Measurements from ENCODE around the gene ASS1.
"Not testable (repeated sequence)": the region's sequence is repeated elsewhere in the genome, so short reads cannot be mapped to it uniquely, and the experiment has no call there.

The ASS1 gene

DNA sequence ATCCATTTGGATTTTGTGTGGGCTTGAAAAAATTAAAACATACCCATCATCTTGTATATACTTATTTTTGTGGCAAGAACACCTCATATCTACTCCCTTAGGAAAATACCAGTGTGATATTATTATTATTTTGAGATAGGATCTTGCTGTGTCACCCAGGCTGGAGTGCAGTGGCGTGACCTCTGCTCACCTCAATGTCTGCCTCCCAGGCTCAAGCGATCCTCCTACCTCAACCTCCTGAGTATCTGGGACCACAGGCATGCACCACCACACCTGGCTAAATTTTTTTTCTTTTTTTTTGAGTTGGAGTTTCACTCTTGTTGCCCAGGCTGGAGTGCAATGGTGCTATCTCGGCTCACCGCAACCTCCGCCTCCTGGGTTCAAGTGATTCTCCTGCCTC, 10.1 kb upstream of the ASS1 start:
- H3K36me3 Mint-ChIP-seq (ENCODE audit: low read depth); H3K4me1 Mint-ChIP-seq (ENCODE audit: low read depth); H3K27ac Mint-ChIP-seq; H3K4me3 Mint-ChIP-seq; H3K9me3 Mint-ChIP-seq: not testable (repeated sequence)
- peaks cover 34% of the 10 kb centered on the region for H3K27me3 Mint-ChIP-seq (ENCODE audit: low read depth)

DNA sequence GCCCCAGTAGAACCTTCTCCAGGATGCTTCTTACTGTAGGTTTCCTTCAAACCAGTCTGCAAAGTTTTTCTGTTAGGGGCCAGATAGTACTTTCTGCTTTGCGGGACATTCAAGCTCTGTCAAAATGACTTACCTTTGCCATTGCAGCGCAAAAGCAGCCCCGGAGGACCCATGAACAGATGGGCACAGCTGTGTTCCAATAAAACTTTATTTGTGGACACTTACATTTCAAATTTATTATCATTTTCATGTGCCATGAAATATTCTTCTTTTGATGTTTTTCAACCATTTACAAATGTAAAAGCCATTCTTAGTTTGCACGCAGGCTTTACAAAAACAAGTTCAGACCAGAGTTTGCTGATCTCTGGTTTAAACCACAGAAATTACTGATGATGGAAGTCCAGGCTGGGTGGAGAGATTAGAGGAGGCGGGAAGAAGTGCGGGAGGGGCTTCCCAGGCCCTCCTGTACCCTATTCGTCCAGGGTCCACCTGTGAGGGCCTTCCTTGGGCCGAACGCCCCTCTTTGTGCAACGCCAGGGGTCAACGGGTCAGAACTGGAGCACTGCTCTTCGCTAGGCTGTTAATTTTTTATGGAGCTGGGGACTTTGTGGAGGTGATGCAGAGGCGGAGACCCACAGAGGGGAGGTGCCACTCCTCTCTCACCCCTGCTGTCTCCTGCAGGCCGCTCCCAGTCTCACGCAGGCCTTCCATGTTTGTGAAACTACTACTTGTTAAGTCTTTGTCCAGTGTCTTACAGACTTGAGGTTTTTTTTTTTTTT, 7.6 kb upstream of the ASS1 start:
- peaks cover 2% of the 10 kb centered on the region for H3K36me3 Mint-ChIP-seq (ENCODE audit: low read depth)
- no peaks in the 10 kb centered on the region for H3K4me1 Mint-ChIP-seq (ENCODE audit: low read depth)
- no peak overlapping the region for H3K27ac Mint-ChIP-seq
- peaks cover 46% of the 10 kb centered on the region for H3K27me3 Mint-ChIP-seq (ENCODE audit: low read depth)
- peaks cover 19% of the 10 kb centered on the region for H3K9me3 Mint-ChIP-seq
- H3K4me3 Mint-ChIP-seq, result no peak overlapping the region

DNA sequence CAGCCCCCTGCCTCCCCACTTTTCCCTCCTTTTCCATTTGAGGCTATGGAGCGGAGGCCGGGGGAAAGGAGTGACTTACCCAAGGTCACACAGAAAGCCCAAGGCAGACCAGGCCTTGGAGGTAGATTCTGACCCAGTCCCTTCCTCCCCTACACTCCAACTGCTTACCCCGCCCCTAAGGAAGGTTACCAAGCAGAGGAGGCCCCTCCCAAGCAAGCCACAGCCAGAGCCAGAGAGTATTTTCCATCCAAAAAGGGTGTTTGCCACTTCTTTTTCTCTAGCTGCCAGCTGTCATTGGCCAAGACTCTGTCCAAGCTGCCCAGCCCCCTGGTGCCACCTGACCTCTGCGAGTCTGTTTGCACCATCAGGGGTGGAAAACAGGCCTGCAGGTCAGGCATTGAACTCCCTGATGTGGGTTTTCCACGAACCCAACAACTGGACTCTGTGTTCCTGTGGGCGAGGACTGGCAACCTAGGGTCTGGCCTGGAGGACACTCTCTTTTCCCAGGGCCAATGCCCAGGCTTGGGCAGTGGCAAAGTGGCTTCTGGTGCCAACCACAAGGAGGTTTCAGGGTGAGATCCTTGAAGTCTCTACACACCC, 6.3 kb upstream of the ASS1 start:
- no peak overlapping the region for H3K27ac Mint-ChIP-seq
- H3K9me3 Mint-ChIP-seq, result peaks cover 19% of the 10 kb centered on the region
- no peaks in the 10 kb centered on the region for H3K4me1 Mint-ChIP-seq (ENCODE audit: low read depth)
- no peak overlapping the region for H3K4me3 Mint-ChIP-seq
- H3K36me3 Mint-ChIP-seq (ENCODE audit: low read depth), result peaks cover 2% of the 10 kb centered on the region
- peaks cover 43% of the 10 kb centered on the region for H3K27me3 Mint-ChIP-seq (ENCODE audit: low read depth)

DNA sequence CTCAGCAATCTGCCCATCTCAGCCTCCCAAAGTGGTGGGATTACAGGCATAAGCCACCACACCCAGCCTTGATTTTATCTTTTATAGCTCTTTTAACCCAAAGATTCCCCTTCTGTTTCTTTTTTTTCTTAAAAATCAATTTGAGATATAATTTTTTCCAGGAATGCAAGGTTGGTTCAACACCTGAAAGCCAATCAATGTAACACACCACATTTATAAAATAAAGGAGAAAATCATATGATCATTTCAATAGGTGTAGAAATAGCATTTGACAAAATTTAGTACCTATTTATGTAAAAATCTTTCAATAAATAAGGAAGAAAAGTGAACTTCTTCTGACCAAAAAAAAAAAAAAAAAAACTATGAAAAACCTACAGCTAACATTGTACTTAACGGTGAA, 3.7 kb upstream of the ASS1 start:
- Mint-ChIP-seq H3K36me3 (ENCODE audit: low read depth) (peaks cover 4% of the 10 kb centered on the region), H3K4me3 (no peak overlapping the region), H3K27ac (no peak overlapping the region), H3K27me3 (ENCODE audit: low read depth) (peaks cover 39% of the 10 kb centered on the region), H3K4me1 (ENCODE audit: low read depth) (peaks cover 2% of the 10 kb centered on the region), H3K9me3 (peaks cover 19% of the 10 kb centered on the region)

DNA sequence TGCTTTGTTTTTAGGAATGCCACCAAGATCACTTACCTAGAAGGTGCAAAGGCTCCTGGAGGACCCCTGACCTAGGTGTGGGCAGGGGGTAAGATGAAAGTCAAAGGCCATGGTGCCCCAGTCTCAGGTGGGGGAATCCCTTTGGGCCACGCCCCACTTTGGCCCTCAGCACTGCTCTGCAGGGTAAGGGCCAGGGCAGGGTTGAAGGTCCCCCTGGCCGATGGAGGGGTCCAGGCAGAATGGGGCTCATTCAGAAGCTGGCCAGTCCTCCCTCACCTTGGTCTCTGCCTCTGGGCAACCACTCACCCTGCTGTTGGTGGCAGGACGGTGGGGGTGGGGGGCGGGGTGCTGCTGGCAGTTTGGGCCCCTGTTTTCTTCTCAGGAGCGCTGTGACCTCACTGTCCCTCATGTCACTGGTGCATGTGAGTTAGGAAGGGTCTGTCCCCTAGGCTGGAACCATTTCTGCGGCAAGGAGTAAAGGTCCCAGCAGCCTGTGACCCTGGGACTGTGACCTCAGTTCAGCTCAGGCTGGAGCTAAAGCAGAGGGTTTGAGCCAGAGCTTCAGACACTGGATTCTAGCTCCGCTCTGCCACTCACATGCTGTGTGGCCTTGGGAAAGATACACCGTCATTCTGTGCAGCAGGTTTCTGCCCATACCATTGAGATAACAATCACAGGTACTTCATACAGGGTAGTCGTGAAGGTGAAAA, 1.9 kb upstream of the ASS1 start:
- Mint-ChIP-seq H3K27ac (no peak overlapping the region), H3K36me3 (ENCODE audit: low read depth) (peaks cover 4% of the 10 kb centered on the region), H3K4me1 (ENCODE audit: low read depth) (peaks cover 8% of the 10 kb centered on the region), H3K27me3 (ENCODE audit: low read depth) (peaks cover 32% of the 10 kb centered on the region), H3K9me3 (peaks cover 19% of the 10 kb centered on the region), H3K4me3 (no peak overlapping the region)

DNA sequence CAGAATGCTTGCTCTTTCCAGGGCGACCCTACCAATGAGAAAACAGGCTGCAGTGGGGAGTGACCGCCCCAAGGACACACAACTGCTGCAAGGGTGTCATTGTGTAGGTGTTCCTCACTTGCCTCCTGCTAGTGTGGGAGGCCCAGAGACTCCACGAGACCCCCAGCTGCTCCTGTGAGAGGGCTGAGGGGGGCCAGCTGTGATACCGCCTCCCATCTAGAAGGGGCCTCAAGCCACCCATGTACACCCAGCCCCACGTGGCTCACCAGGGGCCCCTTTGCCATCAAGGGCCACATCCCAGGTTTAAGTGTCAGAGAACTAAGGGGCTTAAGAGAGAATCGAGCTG, 1.3 kb upstream of the ASS1 start:
- H3K4me3 Mint-ChIP-seq, result peak overlapping the region; percentile 17

DNA sequence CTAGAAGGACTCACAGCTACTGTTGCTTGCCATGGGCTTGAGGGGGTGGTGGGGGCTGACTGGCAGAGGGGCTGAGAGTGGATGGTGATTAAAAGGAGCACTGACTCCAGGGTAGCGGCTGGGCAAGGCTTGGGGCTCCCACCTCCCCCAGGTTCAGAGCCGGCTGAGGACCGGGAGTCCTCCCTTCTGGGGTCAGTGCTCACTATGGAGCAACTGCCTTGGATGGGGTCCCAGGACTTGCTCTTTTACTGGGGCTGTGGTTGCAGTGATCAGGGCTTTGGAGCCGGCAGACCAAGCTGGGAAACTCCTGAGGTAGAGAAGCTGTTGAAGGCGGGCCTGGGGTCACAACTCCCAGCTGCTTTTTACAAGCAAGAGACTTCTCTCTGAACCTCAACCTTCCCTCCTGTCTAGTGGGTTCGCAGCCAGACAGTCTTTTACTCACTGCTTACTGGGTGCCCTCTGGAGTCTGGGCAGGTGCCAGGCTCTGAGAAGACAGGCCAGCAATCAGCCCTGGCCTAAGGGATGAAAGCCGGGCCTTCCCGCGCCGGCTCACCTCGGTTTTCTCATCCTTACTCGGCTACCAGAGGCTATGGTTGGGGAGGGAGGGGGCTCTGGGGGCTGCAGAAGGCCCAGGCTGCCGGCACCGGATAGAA, 795 bp upstream of the ASS1 start:
- Mint-ChIP-seq H3K9me3 (peaks cover 19% of the 10 kb centered on the region), H3K36me3 (ENCODE audit: low read depth) (peaks cover 4% of the 10 kb centered on the region), H3K4me1 (ENCODE audit: low read depth) (peaks cover 12% of the 10 kb centered on the region), H3K27me3 (ENCODE audit: low read depth) (peaks cover 32% of the 10 kb centered on the region), H3K4me3 (peak overlapping the region; percentile 17), H3K27ac (no peak overlapping the region)

More for the DNA sequence above, 1.3 kb upstream of the ASS1 start:
- Mint-ChIP-seq H3K9me3 (peaks cover 19% of the 10 kb centered on the region), H3K27ac (no peak overlapping the region), H3K27me3 (ENCODE audit: low read depth) (peaks cover 32% of the 10 kb centered on the region), H3K36me3 (ENCODE audit: low read depth) (peaks cover 4% of the 10 kb centered on the region), H3K4me1 (ENCODE audit: low read depth) (peaks cover 12% of the 10 kb centered on the region)

DNA sequence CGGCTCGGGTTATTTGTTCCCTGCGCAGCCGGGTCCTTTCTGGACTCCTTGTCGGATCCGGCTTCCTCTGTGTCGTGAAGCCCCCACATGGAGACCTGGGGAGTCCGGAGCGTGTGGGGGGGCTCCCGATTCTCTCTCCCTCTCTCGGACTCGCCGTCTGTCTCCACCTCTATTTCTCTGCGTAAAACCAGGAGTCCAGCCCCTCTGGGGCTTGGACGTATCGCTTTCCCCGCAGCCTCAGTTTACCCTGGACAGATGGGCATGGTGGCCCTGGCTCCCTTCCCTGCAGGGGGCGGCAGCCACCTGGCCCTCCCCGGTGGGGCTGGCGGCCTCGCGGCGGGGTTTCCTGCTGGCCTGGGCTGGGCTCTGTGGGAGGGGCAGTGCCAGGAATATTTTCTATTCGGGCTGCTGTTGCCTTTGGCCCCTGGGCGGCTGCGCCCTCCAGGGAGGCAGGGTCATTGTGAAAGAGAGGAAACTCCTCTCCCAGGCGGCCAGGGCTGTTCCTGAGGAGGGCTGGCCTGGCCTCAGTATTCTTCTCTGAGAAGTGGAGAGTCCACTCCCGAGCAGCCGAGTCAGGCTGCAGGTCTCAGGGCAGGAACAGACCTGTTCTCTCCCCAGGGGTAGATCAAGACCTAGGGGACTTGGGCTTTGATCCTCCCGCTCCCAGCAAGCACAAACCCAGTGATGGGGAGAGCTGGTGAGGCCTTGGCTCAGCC, 665 bp downstream of the ASS1 start:
- Mint-ChIP-seq H3K27ac (no peak overlapping the region), H3K9me3 (peaks cover 16% of the 10 kb centered on the region), H3K4me3 (peak overlapping the region; percentile 60), H3K36me3 (ENCODE audit: low read depth) (peaks cover 4% of the 10 kb centered on the region), H3K4me1 (ENCODE audit: low read depth) (peaks cover 12% of the 10 kb centered on the region), H3K27me3 (ENCODE audit: low read depth) (peaks cover 28% of the 10 kb centered on the region)

DNA sequence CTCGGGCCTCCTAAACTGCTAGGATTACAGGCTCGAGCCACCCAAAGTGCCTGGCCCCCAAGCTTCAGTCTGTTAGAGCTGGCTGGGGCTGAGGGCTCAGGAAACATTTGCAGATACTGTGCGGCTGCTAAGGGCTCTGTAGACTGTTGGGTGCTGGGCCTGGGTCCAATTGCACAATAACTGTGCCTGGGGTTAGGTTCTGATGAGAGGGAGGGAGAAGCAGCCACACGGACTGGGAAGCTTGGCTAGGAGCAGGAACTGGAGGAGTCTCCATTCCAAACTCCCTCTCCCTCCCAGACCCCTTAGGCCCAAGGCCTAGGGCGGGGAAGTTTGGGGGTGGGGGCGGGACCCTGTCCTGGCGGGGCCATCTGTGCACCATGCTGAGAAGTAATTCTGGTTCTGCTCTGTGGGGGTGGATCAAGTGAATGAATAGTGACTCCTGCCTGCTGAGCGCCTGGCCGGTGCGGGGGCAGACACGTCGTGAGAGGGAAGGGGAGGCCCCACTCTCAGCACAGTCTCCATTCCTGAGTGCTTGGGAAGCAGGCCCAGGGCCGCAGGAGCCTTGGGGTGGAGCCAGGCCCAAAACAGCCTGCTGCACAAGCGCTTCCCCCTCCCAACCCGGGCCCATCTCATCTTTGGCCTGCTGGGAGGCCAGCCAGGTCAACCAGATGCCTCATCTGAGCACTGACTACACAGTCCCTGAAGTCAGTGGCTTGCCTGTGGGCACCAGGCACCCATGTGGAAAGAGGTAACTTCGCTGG, 1.5 kb downstream of the ASS1 start:
- Mint-ChIP-seq H3K4me1 (ENCODE audit: low read depth) (peaks cover 12% of the 10 kb centered on the region), H3K36me3 (ENCODE audit: low read depth) (peaks cover 3% of the 10 kb centered on the region), H3K4me3 (peak overlapping the region; percentile 60), H3K27me3 (ENCODE audit: low read depth) (peaks cover 27% of the 10 kb centered on the region), H3K27ac (no peak overlapping the region), H3K9me3 (peaks cover 10% of the 10 kb centered on the region)

DNA sequence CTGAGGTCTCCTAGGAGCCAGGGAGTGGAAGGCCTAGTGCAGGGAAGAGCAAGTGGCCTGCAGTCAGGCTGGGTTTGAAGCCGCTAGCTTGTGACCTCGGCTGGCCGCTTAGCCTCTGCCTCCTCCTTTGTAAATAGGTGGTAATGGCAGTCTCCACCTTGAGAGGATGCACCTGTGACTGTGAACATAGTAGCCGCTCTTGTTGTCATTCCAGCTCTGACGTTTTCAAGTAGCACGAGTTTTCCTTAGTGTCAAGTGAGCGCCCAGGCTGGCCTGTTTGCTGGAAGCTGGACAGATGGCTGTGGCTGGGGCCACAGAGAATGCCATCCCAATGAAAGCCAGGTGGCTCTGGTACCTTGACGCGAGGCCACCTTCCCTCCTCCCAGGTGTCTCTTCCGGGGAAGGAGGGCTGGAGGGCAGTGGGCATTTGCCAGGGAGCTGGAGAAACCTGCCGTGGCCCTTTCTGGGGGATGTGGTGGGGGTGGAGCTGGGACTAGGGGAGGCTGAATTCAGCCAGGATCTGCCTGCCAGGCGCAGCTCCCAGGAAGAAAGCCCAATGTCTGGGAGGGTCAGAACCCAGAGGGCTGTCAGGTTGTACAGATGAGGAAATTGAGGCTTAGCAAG, 2.5 kb downstream of the ASS1 start:
- no peaks in the 10 kb centered on the region for H3K9me3 Mint-ChIP-seq
- peaks cover 2% of the 10 kb centered on the region for H3K36me3 Mint-ChIP-seq (ENCODE audit: low read depth)
- H3K4me1 Mint-ChIP-seq (ENCODE audit: low read depth), result peaks cover 12% of the 10 kb centered on the region
- H3K27me3 Mint-ChIP-seq (ENCODE audit: low read depth), result peaks cover 17% of the 10 kb centered on the region
- H3K27ac Mint-ChIP-seq, result no peak overlapping the region
- H3K4me3 Mint-ChIP-seq, result no peak overlapping the region

DNA sequence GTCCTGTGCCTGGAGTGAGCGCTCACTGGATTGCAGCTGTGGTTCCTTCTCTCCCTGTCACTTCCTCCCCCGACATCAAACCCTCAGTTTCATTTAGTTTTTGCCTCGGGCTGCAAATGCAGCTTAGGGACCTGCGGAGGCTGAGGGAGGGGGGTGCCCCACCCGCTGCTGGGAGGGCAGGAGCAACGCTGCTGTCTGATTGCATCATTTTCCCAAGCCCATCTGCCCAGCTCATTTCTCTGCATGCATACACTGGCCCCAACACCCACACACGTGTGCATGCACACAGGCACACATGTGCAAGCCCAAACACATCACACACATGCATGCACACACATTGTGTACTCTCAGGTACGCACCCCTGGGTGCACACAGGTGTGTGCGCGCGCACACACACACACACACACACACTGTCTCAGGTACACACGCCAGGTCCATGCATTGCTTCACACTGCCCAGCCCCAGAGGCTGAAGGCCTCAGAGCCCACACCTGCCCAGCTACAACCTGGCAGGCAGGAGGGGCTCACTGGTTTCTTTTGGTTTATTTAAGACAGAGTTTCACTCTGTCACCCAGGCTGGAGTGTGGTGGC, 3.4 kb downstream of the ASS1 start:
- Mint-ChIP-seq H3K27ac (no peak overlapping the region), H3K9me3 (no peaks in the 10 kb centered on the region), H3K27me3 (ENCODE audit: low read depth) (peaks cover 15% of the 10 kb centered on the region), H3K36me3 (ENCODE audit: low read depth) (peaks cover 2% of the 10 kb centered on the region), H3K4me3 (no peak overlapping the region), H3K4me1 (ENCODE audit: low read depth) (peaks cover 12% of the 10 kb centered on the region)

DNA sequence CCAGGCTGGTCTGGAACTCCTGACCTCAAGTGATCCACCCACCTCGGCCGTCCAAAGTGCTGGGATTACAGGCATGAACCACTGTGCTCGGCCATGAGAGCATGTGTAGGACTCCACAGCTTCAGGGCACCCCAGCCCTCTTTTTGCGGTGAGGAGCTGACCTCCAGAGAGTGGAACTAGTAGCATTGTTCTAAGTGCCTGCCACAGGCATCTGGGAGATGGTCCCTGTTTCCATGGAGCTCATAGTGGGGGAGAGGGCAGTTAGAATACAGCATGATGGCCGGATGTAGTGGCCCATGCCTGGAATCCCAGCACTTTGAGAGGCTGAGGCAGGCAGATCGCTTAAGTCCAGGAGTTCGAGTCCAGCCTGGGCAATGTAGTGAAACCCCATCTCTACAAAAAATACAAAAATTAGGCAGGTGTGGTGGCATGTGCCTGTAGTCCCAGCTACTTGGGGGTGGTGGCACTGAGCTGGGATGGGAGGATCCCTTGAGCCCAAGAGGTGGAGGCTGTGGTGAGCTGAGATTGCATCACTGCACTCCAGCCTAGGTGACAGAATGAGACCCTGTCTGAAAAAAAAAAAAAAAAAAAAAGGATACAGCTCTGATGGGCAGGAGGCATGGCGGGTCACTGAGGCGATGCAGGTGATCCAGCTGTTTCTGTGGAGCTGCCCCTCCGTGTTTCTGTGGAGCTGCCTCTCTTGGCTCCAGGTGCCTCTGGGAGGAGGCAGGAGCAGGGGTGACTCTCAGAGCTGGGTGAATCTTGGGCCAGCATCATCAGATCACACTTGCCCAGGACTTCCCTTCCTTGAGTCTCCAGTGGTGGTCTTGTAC, 4.2 kb downstream of the ASS1 start:
- H3K27me3 Mint-ChIP-seq (ENCODE audit: low read depth), result peaks cover 7% of the 10 kb centered on the region
- H3K9me3 Mint-ChIP-seq, result no peaks in the 10 kb centered on the region
- H3K4me3 Mint-ChIP-seq, result no peak overlapping the region
- H3K4me1 Mint-ChIP-seq (ENCODE audit: low read depth), result peaks cover 12% of the 10 kb centered on the region
- H3K27ac Mint-ChIP-seq, result no peak overlapping the region
- H3K36me3 Mint-ChIP-seq (ENCODE audit: low read depth), result peaks cover 2% of the 10 kb centered on the region

All from T-helper 1 cell treated with Interleukin-12 subunit alpha and Interleukin-12 subunit beta and Interleukin-4 antibody, amounts not matched to agents 30 μg/mL and 1 μg/mL, for 36 hours (primary cell).